Measurements from ENCODE around the gene TMEM213. TPM values are rescaled to one million over a fixed set of nuclear protein-coding genes. Genes with fewer than 3 reads are reported as not detected.

TMEM213 gene
- total and polyA plus RNA-seq, 2 of the 13 experiments (the other 11 are each of a cell fraction or from before 2014, with no cell fraction given): not detected

- Histone ChIP-seq H2AFZ (ENCODE audit: low read length) (no peak overlapping the region), H3K4me1 (ENCODE audit: insufficient read depth, low read length) (peaks cover 53% of the 10 kb centered on the region), H3K9me3 (ENCODE audit: low read length) (no peaks in the 10 kb centered on the region), H3K79me2 (ENCODE audit: insufficient read depth, low read length) (no peaks in the 10 kb centered on the region), H3K27ac (ENCODE audit: extremely low read length, insufficient read depth, low read length) (no peak overlapping the region), H3K27me3 (ENCODE audit: control insufficient read depth in 1 of 2, insufficient read depth in 2 of 2, low read length in 2 of 2) (no peaks in the 10 kb centered on the region), H3K4me2 (ENCODE audit: low read depth, low read length) (no peak overlapping the region), H3K9ac (ENCODE audit: insufficient read depth, low read depth, low read length) (no peak overlapping the region), H3K4me3 (replicated peaks in 1 of 3; ENCODE audit: insufficient read depth in 1 of 3, low read depth in 2 of 3, low read length in 3 of 3) (no peak overlapping the region), H4K20me1 (ENCODE audit: insufficient read depth, low read length) (no peaks in the 10 kb centered on the region), H3K36me3 (replicated peaks in 1 of 2; ENCODE audit: control insufficient read depth in 1 of 2, insufficient read depth in 2 of 2, low read length in 2 of 2) (no peaks in the 10 kb centered on the region)
- WGBS (ENCODE audit: low lambda C conversion rate): 11% methylated on average over 4 of the region's 4 CpGs
- ATAC-seq (no peak), FAIRE-seq (no peak), DNase-seq (ENCODE audit: low spot score) (no peak)
- BruUV-seq (replicated peaks): no TSS peak
- in situ Hi-C loops (cut with HindIII; ENCODE audit: extremely low pct_ligation_motif_present, low pct_unique_long_range_greater_than_20kb) (no loop called here), intact Hi-C loops (cut with micrococcal nuclease; ENCODE audit: unreplicated experiment) (no loop called here)
- ChIA-PET CTCF (ENCODE audit: low intra/inter-chr PET ratio, low total read pairs) (no interaction called here), POLR2A (no interaction called here)
- TF ChIP-seq ZNF317 (CRISPR knock-in tag; IDR thresholded peaks at IDR 0.05) (no peak), IRF1 (CRISPR knock-in tag; IDR thresholded peaks at IDR 0.05; ENCODE audit: low read depth) (no peak)
These were observed 41.1 kb upstream of the TMEM213 start for GRCh38 chr7:138756591-138757242.

GRCh38 chr7:138768241-138768640 lies 29.6 kb upstream of the TMEM213 start:
- DNase-seq (ENCODE audit: low spot score) (no peak), FAIRE-seq (no peak), ATAC-seq (no peak)
- Histone ChIP-seq H3K79me2 (ENCODE audit: insufficient read depth, low read length) (no peaks in the 10 kb centered on the region), H2AFZ (ENCODE audit: low read length) (no peak overlapping the region), H3K27ac (ENCODE audit: extremely low read length, insufficient read depth, low read length) (no peak overlapping the region), H3K4me1 (ENCODE audit: insufficient read depth, low read length) (peaks cover 18% of the 10 kb centered on the region), H4K20me1 (ENCODE audit: insufficient read depth, low read length) (no peaks in the 10 kb centered on the region), H3K9me3 (ENCODE audit: low read length) (no peaks in the 10 kb centered on the region), H3K9ac (ENCODE audit: insufficient read depth, low read depth, low read length) (no peak overlapping the region), H3K4me3 (replicated peaks in 1 of 3; ENCODE audit: insufficient read depth in 1 of 3, low read depth in 2 of 3, low read length in 3 of 3) (no peak overlapping the region), H3K27me3 (ENCODE audit: control insufficient read depth in 1 of 2, insufficient read depth in 2 of 2, low read length in 2 of 2) (peaks cover 0 to 7% of the 10 kb centered on the region in 2 experiments; a peak in 1 of 5 replicates), H3K4me2 (ENCODE audit: low read depth, low read length) (no peak overlapping the region), H3K36me3 (replicated peaks in 1 of 2; ENCODE audit: control insufficient read depth in 1 of 2, insufficient read depth in 2 of 2, low read length in 2 of 2) (no peaks in the 10 kb centered on the region)
- no TSS peak for BruUV-seq (replicated peaks)
- 41% methylated on average over 2 of the region's 2 CpGs for WGBS (ENCODE audit: low lambda C conversion rate)
- in situ Hi-C loops (cut with HindIII; ENCODE audit: extremely low pct_ligation_motif_present, low pct_unique_long_range_greater_than_20kb): no loop called here
- intact Hi-C loops (cut with micrococcal nuclease; ENCODE audit: unreplicated experiment): no loop called here
- POLR2A ChIA-PET: no interaction called here
- CTCF ChIA-PET (ENCODE audit: low intra/inter-chr PET ratio, low total read pairs): no interaction called here
- TF ChIP-seq ZNF609 (CRISPR knock-in tag; IDR thresholded peaks at IDR 0.05; ENCODE audit: borderline replicate concordance) (no peak), IRF1 (CRISPR knock-in tag; IDR thresholded peaks at IDR 0.05; ENCODE audit: low read depth) (no peak), ZNF644 (CRISPR knock-in tag; IDR thresholded peaks at IDR 0.05; ENCODE audit: low read depth) (no peak), HMG20B (CRISPR knock-in tag; conservative IDR thresholded peaks at IDR 0.05) (no peak), ZNF674 (CRISPR knock-in tag; IDR thresholded peaks at IDR 0.05; ENCODE audit: low read depth) (no peak), ETV6 (CRISPR knock-in tag; conservative IDR thresholded peaks at IDR 0.05) (no peak), HIC2 (CRISPR knock-in tag; IDR thresholded peaks at IDR 0.05; ENCODE audit: low read depth) (no peak), SRY (CRISPR knock-in tag; IDR thresholded peaks at IDR 0.05) (no peak), RELA (CRISPR knock-in tag; IDR thresholded peaks at IDR 0.05) (no peak)

All from HepG2 (cell line).